AG08395 (cell line): ENCODE measurements around the gene CCRL2.
"Not testable (repeated sequence)": the region's sequence is repeated elsewhere in the genome, so short reads cannot be mapped to it uniquely, and the experiment has no call there.

Experiments used
- DNase-seq: peaks from one replicate; pipeline ENCODE4 v3.0.0; 2012; ENCODE audit warnings: mixed read lengths, low spot score

The CCRL2 gene

DNA sequence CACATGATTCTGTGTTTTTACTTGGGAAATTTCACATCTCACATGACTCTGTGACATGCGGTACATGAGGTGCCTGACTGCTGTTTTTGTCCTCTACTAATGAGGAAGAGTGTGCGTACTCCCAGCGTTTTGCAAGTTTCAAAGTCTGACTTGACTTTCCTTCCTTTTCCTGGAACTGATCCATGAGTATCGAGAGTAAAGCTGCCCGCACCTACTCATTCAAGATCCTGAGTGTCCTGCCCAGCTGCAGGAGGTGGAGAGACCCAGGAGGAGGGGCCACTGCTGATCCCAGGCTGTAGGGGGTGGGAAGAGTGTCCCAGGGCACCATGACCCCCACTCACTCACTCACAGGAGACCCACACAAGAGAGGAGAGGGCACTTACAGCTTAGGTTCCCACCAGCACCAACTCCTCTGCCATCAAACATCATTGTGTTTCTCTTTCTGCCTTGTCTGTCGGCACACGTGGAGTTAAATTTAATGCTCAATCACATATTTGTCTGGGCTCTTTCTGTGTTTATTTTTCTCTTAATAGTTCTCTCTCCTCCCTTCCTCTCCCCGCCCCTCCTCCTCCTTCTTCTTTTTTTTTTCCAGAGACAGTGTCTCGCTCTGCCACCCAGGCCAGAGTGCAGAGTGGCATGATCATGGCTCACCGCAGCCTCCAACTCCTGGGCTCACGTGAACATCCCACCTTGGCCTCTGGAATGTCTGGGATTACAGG lies 1.6 kb upstream of the CCRL2 start:
- DNase-seq = no peak

GRCh38 chr3:46406443-46406787 lies 644 bp upstream of the CCRL2 start:
- DNase-seq = no peak

- no peak for DNase-seq
Measured at GRCh38 chr3:46407970-46408369, 911 bp downstream of the CCRL2 start.

- DNase-seq = no peak
Measured at GRCh38 chr3:46408853-46409252, 1.8 kb downstream of the CCRL2 start.

- no peak for DNase-seq
Measured at GRCh38 chr3:46409739-46410489, 2.9 kb downstream of the CCRL2 start.

DNA sequence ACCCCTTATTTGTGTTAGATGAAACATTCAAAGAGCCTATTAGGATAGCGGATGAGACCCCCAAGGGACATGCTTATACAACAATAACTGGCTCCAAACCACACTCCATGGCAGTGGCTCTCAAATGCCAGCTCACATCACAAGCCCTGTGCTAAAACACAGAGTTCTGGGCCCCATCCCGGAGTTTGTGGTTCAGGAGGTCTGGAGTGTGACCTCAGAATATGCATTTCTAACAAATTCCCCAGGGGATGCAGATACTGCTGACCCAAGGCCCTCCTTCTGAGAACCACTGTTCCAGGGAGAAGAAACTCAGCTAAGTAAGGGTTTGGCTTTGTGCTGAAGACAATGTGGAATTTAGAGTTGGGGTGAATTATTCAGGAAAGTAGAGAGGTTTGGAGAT lies 3.6 kb downstream of the CCRL2 start:
- no peak for DNase-seq

- no peak for DNase-seq
Measured at GRCh38 chr3:46411271-46411670, 4.2 kb downstream of the CCRL2 start.

DNA sequence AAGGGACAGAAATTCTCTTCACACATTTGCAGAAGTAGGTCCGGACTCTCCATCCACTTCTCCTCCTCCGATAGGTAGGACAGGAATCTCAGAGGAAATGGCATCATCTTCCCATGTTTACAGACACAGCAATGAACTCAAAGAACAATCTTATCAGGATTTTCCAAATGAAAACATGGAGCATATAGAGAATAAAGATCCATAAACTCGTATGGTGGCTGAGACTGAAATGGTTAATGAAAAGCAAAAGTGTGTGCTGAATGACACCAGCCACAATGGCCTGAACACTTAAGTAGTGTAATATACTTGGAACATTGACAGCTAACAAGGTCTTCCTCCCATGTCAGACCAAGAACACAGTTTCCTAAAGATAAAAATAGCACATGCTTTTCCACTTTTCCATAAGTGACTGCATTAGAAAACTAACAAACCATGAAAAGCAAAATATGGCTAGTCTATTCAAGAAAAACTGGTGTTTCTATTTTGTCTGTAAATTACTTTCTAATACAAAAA lies 5.8 kb downstream of the CCRL2 start:
- no peak for DNase-seq

- DNase-seq = no peak
Measured at GRCh38 chr3:46413951-46414350, 6.9 kb downstream of the CCRL2 start.

GRCh38 chr3:46414739-46415138 lies 7.7 kb downstream of the CCRL2 start:
- no peak for DNase-seq

- no peak for DNase-seq
Measured at GRCh38 chr3:46416125-46416810, 9.2 kb downstream of the CCRL2 start.

DNA sequence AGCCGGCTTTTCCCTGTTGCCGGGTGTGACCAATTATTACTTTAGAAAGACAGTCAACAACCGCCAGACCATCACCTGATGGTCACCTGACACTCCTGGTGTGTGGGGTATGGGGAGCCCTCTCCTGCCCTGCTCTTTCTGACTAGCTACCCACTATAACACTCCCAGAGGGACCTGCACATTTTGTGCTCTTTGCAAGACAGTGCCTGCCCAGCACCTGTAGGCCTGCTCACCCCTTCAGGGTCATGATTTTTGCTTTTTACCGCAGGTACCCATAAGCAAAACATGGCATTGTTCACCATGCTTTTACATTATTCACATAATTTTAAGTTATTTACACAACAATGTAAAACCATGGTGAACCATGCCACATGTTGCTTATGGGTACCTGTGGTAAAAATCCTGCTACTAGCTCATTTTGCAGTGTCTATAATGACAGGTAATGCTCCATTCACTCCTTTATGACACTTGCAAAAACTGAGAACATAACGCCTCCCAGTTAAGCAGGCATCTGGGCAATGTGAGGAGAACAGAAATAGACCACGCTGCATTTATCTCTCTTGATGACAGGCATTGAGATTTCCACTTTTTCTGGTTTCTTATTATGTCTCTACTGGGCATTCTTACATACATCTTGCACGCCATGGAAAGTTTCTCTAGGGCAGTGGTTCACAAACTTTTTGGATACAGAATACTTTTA lies 9.9 kb downstream of the CCRL2 start:
- DNase-seq = no peak

- DNase-seq = no peak
Measured at GRCh38 chr3:46417841-46418611, 11.0 kb downstream of the CCRL2 start.

DNA sequence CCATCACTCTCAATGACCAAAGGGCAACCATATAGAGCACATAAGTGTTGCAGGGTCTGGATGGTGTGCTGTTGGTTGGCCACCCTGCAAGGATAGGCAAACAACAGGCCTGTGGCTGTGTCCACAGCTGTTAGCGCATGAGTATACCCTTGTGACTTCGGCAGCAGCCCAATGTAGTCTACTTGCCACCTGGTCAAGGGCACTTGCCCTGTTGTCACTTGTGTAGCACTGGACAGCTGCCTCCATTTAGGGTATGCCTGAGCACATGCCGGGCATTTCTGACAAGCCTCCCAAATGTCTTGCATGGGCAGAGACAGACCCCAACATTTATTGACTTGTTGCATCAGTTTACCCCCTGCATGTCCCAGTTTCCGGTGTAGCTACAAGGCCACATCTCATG lies 12.8 kb downstream of the CCRL2 start:
- DNase-seq = no peak

GRCh38 chr3:46420931-46421330 lies 13.9 kb downstream of the CCRL2 start:
- no peak for DNase-seq

DNA sequence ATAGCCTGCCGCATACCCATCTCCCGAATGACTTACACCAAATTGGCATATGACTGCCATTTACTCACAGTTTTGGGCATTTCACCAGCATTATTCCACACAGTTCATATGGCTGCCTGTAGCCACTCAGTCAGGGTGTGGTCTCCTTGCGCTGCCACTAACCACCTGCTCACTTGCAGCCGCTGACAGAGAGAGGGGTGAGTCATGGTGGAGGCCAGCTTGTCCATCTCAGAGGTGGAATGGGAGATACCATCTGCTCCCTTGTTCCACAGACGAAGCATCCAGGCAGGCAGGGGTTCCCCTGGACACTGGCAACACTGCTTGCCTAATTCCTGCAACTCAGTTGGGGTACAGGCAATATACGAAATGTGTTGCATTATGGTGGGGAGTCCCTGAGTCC lies 15.6 kb downstream of the CCRL2 start:
- DNase-seq = no peak

DNA sequence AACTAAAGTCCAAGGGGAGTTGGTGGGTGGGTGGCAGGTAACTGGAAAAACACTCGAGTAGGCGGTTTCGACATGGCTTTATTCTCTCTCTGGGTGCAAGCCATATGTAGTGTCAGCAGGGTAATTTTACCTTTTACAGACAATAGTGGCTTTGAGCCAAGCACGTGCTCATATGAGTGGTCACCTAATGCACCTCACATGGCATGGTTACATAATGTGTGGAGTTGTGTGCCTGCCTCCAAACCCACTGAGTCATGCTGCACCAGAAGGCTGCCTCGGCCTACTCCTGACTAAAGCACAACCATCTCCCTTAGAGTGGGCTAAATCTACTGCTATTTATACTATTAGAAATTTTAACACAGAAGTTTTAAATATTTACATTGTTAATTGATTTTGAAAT lies 16.5 kb downstream of the CCRL2 start:
- no peak for DNase-seq

GRCh38 chr3:46426476-46426875 lies 19.4 kb downstream of the CCRL2 start:
- not testable (repeated sequence) for DNase-seq

- not testable (repeated sequence) for DNase-seq
Measured at GRCh38 chr3:46427404-46427803, 20.3 kb downstream of the CCRL2 start.

DNA sequence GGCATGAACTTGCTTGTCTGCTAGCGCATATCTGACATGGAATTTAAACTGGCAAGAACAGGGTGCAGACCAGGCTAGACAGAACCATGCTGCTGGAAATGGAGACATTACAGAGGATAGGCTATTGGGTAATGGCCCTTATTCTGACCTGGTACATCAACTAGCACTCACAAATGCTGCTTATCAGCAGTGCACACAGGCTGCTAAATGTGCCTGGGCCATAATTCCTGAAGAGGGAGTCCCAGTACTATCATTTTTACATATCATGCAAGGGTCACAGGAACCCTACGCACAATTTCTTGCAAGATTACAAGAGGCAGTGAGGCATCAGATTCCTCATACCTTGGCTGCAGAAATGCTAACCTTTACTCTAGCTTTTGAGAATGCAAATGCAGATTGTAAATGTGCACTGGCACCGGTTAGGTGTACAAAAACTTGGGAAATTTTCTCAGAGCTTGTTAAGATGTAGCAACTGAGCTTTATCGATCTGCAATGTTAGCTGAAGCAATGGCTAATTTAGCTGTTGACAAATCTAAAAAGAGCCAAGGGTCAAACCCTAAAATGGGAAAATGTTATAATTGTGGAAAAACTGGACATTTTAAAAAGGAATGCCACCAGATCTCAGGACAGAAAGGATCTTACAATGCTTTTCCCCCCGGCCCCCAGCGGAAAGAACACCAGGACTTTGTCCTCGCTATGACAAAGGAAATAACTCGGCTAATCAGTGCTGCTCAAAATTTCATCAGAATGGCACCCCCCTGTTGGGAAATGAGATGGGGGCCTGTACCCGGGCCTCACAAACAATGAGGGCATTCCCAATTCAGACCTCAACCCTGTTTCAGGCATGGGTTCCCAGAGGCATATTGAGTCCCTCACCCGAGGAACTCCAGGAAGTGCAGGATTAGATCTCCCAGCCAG lies 21.1 kb downstream of the CCRL2 start:
- DNase-seq = no peak

- no peak for DNase-seq
Measured at GRCh38 chr3:46429250-46429649, 22.2 kb downstream of the CCRL2 start.
